ENCODE measurements around the gene CHST14.

The CHST14 gene

GRCh38 chr15:40516322-40516721 lies 45.5 kb downstream of the CHST14 start:
- TF ChIP-seq CTCF (IDR thresholded peaks at IDR 0.05), result no peak
